HK-2 (cell line): ENCODE data around the gene DCAF4L1.

Source experiments
- DNase-seq: peaks from one replicate; pipeline ENCODE4 v3.0.0-alpha.2; 2018; ENCODE audit not compliant: unreplicated experiment

The DCAF4L1 gene

GRCh38 chr4:41981456-41981855, at the start of gene DCAF4L1:
Gene DCAF4L1 (plus strand): TSS chr4:41981756. CDS start chr4:41981793, 37 bp downstream.
- DNase-seq: no peak

- DNase-seq: no peak
Measured at GRCh38 chr4:41932988-41933387, 48.6 kb upstream of the DCAF4L1 start.

- DNase-seq: no peak
Measured at GRCh38 chr4:41933997-41934503, 47.5 kb upstream of the DCAF4L1 start.

GRCh38 chr4:41934514-41934900, 47.0 kb upstream of the DCAF4L1 start:
- DNase-seq: no peak

- DNase-seq: peak; percentile 82
Measured at GRCh38 chr4:41934901-41935651, 46.5 kb upstream of the DCAF4L1 start, which contains the start of gene TMEM33. Gene TMEM33 (plus strand): TSS chr4:41935429. CDS start chr4:41935485, 56 bp downstream.

- no peak for DNase-seq
Measured at GRCh38 chr4:41935652-41936021, 45.9 kb upstream of the DCAF4L1 start.

GRCh38 chr4:41939016-41939626, 42.4 kb upstream of the DCAF4L1 start:
- DNase-seq: no peak

GRCh38 chr4:41940834-41941233, 40.7 kb upstream of the DCAF4L1 start:
- no peak for DNase-seq

- no peak for DNase-seq
Measured at GRCh38 chr4:41943506-41943905, 38.0 kb upstream of the DCAF4L1 start.

- no peak for DNase-seq
Measured at GRCh38 chr4:41944089-41944488, 37.5 kb upstream of the DCAF4L1 start.

- DNase-seq: no peak
Measured at GRCh38 chr4:41949531-41949930, 32.0 kb upstream of the DCAF4L1 start.

GRCh38 chr4:41957634-41958033, 23.9 kb upstream of the DCAF4L1 start:
- no peak for DNase-seq

- DNase-seq: no peak
Measured at GRCh38 chr4:41963105-41963504, 18.5 kb upstream of the DCAF4L1 start.

GRCh38 chr4:41964401-41964800, 17.2 kb upstream of the DCAF4L1 start:
- no peak for DNase-seq

GRCh38 chr4:41967392-41967791, 14.2 kb upstream of the DCAF4L1 start:
- DNase-seq: no peak

GRCh38 chr4:41969671-41970070, 11.9 kb upstream of the DCAF4L1 start:
- no peak for DNase-seq

GRCh38 chr4:41975341-41975740, 6.2 kb upstream of the DCAF4L1 start:
- no peak for DNase-seq

GRCh38 chr4:41976775-41977516, 4.6 kb upstream of the DCAF4L1 start:
- no peak for DNase-seq

GRCh38 chr4:41977709-41978108, 3.8 kb upstream of the DCAF4L1 start:
- no peak for DNase-seq

GRCh38 chr4:41982716-41983115, 1.2 kb downstream of the DCAF4L1 start:
- DNase-seq: no peak

GRCh38 chr4:41985151-41985550, 3.6 kb downstream of the DCAF4L1 start:
- DNase-seq: no peak

GRCh38 chr4:41989994-41990364, 8.4 kb downstream of the DCAF4L1 start:
- DNase-seq: no peak
